ENCODE results near the gene CMTR1. TPM values are rescaled to one million over a fixed set of nuclear protein-coding genes. Genes with fewer than 3 reads are reported as not detected.

CMTR1 gene
- total and polyA plus RNA-seq, 8 donors = 13.4 to 31.0 (median 17.2) TPM

DNA sequence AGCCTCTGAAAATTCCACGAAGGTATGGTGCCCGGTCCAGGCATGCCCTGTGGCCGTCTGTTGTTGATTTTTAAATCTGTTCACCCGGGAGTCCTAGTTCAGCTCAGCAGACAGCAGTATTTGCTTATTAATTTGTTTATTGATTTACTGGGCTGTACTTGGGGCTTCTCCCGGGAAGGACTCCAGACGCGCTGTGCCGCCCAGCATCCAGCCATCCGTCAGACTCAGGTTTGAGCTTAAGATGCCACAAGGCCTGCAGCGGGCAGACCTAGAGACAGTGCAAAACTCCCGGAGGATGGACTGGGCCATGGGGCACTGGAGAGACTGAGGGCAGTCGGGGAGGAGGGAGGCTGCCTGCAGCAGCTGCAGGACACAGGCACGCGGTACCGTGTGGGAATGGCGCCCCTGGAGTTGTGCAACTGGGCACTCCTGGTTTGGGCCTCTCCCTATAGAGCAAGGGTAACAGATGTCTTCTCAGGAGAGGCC is 83.9 kb downstream of the CMTR1 start:
- TF ChIP-seq, protein P1, sequence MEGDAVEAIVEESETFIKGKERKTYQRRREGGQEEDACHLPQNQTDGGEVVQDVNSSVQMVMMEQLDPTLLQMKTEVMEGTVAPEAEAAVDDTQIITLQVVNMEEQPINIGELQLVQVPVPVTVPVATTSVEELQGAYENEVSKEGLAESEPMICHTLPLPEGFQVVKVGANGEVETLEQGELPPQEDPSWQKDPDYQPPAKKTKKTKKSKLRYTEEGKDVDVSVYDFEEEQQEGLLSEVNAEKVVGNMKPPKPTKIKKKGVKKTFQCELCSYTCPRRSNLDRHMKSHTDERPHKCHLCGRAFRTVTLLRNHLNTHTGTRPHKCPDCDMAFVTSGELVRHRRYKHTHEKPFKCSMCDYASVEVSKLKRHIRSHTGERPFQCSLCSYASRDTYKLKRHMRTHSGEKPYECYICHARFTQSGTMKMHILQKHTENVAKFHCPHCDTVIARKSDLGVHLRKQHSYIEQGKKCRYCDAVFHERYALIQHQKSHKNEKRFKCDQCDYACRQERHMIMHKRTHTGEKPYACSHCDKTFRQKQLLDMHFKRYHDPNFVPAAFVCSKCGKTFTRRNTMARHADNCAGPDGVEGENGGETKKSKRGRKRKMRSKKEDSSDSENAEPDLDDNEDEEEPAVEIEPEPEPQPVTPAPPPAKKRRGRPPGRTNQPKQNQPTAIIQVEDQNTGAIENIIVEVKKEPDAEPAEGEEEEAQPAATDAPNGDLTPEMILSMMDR (IDR thresholded peaks at IDR 0.05) = no peak
- FAIRE-seq (no peak), DNase-seq (peak in 1 of 6 donors; percentile 34), ATAC-seq (peak in 2 of 4 donors; percentile 15 to 17)
- WGBS, 2 donors = 44 to 48% methylated on average over 16 of the region's 16 CpGs
- Histone ChIP-seq H3K9me3 (no peaks in the 10 kb centered on the region), H3K4me3 (no peak overlapping the region), H3K27ac (no peak overlapping the region), H3K4me1 (peaks cover 0 to 3% (median 0%) of the 10 kb centered on the region in 3 donors), H3K36me3 (no peaks in the 10 kb centered on the region), H3K27me3 (no peaks in the 10 kb centered on the region)
- intact Hi-C loops (cut with DNase I) = no loop called here

DNA sequence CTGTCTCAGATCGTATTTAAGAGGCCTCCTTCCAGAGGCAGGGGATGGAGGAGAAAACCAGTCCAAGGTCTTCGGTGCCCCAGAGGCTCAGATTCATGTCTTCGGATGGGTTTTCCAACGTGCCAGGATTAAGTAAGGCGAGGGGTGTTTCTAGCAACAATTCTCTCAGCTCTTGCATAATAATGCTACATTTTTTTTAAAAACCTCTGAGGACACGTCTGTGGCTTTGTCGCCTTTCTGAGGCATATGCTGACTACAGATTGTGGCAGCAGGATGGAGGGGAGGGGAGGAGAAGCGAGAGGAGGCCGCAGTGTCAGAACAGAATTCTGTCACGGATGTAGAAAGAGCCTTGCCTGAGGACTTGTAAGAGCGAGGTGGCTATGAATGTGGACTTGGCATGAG is 84.4 kb downstream of the CMTR1 start:
- FAIRE-seq = no peak
- Histone ChIP-seq H3K4me1 (peaks cover 0 to 3% (median 0%) of the 10 kb centered on the region in 3 donors), H3K9me3 (no peaks in the 10 kb centered on the region), H3K4me3 (no peak overlapping the region), H3K27me3 (no peaks in the 10 kb centered on the region), H3K27ac (no peak overlapping the region), H3K36me3 (no peaks in the 10 kb centered on the region)
- intact Hi-C loops (cut with DNase I) = no loop called here
- TF ChIP-seq, protein P1 (IDR thresholded peaks at IDR 0.05) = no peak
- WGBS, 2 donors = 81% methylated on average over 11 of the region's 11 CpGs
- no peak for ATAC-seq
- DNase-seq = no peak

DNA sequence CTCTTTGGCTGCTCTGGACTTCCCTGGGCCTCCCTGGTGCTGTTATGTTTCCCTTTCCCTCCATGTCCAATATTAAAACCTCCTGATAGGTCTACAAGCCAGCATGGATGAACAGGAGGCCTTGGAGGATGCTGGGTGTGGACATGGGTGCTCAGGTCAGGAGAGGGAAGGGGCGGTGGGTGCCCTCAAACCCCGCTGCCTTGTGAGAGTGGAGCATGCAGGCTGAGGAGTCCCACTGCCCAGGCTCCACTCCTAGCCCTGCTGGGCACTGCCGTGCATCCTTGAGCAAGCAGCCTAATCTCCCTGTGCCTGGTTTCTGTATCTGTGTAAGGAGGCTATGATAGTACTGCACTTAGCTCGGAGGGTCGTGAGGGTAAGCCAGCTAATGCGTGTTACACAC is 85.1 kb downstream of the CMTR1 start:
- H3K27ac ChIP-seq = no peak overlapping the region
- no peaks in the 10 kb centered on the region for H3K36me3 ChIP-seq
- H3K27me3 ChIP-seq = no peaks in the 10 kb centered on the region
- H3K4me1 ChIP-seq = peaks cover 0 to 3% (median 0%) of the 10 kb centered on the region in 3 donors
- TF ChIP-seq, protein P1 (IDR thresholded peaks at IDR 0.05) = no peak
- intact Hi-C loops (cut with DNase I) = no loop called here
- FAIRE-seq (no peak), ATAC-seq (no peak), DNase-seq (no peak)
- WGBS, 2 donors = 83% methylated on average over 6 of the region's 6 CpGs
- no peak overlapping the region for H3K4me3 ChIP-seq
- no peaks in the 10 kb centered on the region for H3K9me3 ChIP-seq

DNA sequence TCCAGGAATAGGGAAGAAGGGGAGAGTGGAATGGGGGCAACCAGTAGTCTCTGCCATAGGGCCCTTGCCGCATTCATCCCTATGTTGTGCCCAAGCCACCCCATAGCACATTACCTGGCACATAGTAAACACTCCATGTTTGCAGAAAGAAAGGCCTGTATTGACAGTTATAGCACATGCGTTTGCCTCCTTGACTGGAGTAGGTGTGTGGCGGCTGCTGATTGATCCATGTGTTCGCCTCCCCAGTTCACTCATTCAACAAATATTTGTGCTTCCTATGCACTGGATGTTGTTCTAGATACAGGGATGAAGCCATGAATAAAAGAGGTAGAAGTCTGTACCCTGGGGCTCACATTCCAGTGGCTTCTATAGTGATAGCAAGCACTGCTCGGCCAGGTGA is 86.4 kb downstream of the CMTR1 start:
- Histone ChIP-seq H3K27ac (no peak overlapping the region), H3K4me1 (peaks cover 0 to 3% (median 0%) of the 10 kb centered on the region in 3 donors), H3K27me3 (no peaks in the 10 kb centered on the region), H3K4me3 (no peak overlapping the region), H3K36me3 (no peaks in the 10 kb centered on the region), H3K9me3 (no peaks in the 10 kb centered on the region)
- ATAC-seq (no peak), DNase-seq (no peak), FAIRE-seq (no peak)
- WGBS, 2 donors = 88 to 96% methylated on average over 5 of the region's 5 CpGs
- TF ChIP-seq, protein P1 (IDR thresholded peaks at IDR 0.05) = no peak
- intact Hi-C loops (cut with DNase I) = no loop called here

DNA sequence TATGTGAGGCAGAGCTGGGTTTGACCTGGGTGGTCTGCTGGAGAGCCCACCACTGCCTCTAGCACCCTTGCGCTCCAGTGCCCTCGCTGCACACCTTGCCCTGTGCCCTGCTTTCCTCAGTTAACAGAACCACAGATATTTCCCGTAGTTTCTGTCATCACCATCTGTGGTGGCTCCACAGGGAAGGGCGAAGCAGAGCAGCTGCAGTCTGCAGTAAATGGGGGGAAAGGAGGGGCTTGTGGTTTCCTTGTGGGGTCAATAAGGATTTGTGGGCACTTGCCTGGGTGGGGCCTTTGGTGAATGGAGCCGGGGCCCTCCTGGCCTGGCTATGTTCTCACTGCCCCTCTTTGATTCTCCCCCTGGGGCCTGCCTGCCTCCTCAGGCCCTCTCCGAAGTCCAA is 87.9 kb downstream of the CMTR1 start:
- intact Hi-C loops (cut with DNase I) = no loop called here
- Histone ChIP-seq H3K9me3 (no peaks in the 10 kb centered on the region), H3K4me1 (peaks cover 0 to 3% (median 0%) of the 10 kb centered on the region in 3 donors), H3K4me3 (no peak overlapping the region), H3K27ac (no peak overlapping the region), H3K36me3 (no peaks in the 10 kb centered on the region), H3K27me3 (no peaks in the 10 kb centered on the region)
- no peak for FAIRE-seq
- DNase-seq = peak in 1 of 6 donors; percentile 33
- ATAC-seq = no peak
- TF ChIP-seq, protein P1 (IDR thresholded peaks at IDR 0.05) = no peak
- 72 to 74% methylated on average over 6 of the region's 6 CpGs for WGBS, 2 donors

Data from pancreas (tissue), 10 donors.